Hematopoietic multipotent progenitor cell treated with erythropoietin and hydrocortisone succinate and interleukin-3 and kit ligand, for 6 days (in vitro differentiated cells): ENCODE measurements around the gene DOCK2.
"Not testable (repeated sequence)": the region's sequence is repeated elsewhere in the genome, so short reads cannot be mapped to it uniquely, and the experiment has no call there.

Experiments used
- DNase-seq: peaks from one replicate; pipeline ENCODE4 v3.0.0-alpha.2; 2015

Gene DOCK2

DNA sequence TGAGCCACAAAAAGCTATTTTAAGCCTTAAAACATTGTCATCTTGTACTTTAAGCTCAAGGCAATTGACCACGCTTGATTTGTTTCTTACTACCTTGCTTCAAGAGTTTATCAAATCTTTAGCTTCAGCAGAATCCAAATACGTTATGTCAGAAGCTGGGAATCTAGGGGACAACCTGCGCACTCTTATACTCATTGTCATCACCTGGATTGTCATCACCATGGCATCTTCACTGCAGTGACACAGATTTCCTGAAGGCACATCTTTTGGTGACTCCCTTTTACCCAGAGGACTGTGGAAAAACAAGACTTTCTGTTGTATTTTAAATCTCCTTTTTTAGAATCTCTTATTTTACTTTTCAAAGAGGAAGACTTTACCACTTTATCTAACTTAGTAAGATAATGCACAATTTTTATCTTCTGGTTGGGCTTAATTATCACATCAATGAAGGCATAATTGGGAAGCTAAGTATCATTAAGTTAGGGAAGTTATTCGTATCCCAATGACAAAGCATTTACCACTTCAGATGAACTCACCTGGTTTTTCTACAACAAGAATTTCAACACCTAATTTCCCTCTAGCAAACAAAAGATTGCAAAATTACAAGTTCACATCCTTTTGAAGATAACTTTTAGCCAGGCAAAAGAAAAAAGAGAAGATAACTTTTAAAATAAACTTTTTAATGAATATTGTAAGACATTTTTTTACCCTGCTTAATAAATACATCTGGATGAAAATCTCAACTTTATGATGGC lies 162.0 kb downstream of the DOCK2 start:
- no peak for DNase-seq

- peak; percentile 15 for DNase-seq
Observed at GRCh38 chr5:169801324-169801777, 164.3 kb downstream of the DOCK2 start.

DNA sequence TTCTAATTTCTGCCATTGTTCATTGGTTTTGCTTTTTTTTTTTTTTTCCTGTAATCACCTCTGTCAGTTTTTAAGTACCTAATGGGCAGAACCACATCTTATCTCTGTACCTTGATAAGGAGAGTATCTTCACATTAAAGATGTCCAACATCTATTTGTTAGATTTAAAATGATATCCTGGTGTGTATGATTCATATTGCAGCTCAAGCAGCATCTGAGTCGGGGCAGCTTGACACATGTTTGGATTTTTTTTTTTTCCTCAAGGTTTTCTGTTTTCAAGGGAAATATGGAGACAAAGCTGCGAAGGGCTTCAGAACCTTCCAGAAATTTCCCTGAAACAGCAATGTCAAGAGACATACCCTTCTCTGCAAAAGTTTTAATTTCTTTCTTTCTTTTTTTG lies 164.7 kb downstream of the DOCK2 start:
- DNase-seq: no peak

DNA sequence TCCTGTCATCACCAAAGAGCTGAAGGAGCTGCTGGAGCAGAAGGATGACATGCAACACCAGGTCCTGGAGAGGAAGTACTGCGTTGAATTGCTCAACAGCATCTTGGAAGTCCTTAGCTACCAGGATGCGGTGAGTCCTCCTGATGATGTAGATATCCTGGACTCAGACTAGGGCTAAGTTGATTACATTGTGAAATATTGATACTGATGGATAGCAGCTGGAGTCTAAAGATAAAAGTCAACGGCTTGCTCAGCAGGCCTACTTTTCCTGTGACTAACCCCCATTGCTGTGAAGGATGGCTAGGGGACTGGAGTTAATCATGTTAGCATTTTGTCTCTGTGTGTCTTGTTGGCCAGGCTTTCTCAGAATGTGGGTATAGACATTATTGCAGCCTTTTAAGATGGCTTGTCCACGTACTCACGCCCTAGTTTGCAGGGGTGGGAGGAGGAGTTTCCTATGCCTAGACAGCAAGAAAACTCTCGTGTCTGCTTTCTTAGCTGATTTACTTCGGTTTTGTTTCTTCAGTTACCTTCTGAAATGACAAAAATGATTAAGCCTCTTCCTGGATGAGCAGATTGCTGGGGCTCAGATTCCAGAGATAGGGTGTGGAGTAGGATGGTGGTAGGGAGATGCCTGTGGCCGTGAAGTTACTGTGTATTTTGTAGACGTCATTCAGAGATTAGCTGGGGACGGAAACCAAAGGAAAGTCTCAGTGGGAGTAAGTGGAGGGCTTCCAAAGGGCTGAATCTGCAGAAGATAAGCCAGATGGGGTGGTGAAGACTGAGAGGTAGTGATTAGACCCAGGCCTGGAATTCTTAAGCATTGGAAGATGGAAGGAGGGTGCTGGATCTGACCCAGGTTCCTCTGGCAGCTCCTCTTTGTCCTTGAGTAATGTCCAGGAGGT lies 166.3 kb downstream of the DOCK2 start:
- DNase-seq: peak; percentile 82

- no peak for DNase-seq
Observed at GRCh38 chr5:169804861-169805260, 167.8 kb downstream of the DOCK2 start.

- no peak for DNase-seq
Observed at GRCh38 chr5:169805527-169805934, 168.5 kb downstream of the DOCK2 start.

- no peak for DNase-seq
Observed at GRCh38 chr5:169805937-169806700, 169.0 kb downstream of the DOCK2 start.

DNA sequence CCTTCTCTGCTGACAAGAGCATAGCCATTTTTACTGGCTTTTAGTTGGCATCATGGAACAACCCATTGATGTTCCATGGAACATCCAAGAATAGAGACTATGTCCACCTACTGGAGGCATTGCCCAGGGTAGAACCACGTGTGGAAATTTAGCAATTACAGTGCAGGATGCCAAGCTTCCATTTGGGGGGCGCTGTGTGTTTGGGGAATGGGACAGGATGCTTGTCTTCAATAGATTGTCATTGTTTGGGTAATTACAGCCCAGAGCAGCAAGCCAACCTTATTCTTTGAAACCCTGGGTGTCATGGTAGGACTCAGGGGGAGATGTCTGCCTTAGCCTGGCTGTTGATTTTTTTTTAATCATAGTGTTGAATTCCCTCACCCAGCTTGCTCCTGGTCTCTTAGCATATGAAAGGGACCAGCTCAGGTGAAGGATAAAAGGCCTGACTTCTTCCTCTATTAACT lies 171.1 kb downstream of the DOCK2 start:
- no peak for DNase-seq

- DNase-seq: not testable (repeated sequence)
Observed at GRCh38 chr5:169808880-169809279, 171.8 kb downstream of the DOCK2 start.

DNA sequence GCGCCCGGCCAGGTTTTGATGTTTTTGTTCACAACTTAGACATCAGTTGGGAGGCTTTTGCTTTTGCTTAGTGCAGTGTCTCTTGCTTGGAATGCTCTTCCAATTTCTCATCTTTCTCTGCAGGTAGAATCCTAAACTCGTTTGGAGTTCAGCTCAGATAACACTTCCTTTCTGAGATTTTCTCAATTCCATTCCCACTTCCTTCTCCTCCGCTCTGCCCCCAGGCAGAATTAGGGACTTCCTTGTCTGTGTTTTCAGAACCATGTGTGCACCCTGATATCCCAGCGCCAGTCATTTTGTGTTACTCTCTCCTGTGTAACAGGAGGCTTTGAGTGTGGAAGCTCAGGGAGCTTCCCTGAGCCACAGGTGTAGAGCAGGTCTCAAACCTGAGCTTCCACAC lies 172.2 kb downstream of the DOCK2 start:
- DNase-seq: no peak

GRCh38 chr5:169810524-169810923 lies 173.4 kb downstream of the DOCK2 start:
- no peak for DNase-seq

GRCh38 chr5:169811023-169811422 lies 173.9 kb downstream of the DOCK2 start:
- no peak for DNase-seq

- no peak for DNase-seq
Observed at GRCh38 chr5:169811680-169812079, 174.6 kb downstream of the DOCK2 start.

DNA sequence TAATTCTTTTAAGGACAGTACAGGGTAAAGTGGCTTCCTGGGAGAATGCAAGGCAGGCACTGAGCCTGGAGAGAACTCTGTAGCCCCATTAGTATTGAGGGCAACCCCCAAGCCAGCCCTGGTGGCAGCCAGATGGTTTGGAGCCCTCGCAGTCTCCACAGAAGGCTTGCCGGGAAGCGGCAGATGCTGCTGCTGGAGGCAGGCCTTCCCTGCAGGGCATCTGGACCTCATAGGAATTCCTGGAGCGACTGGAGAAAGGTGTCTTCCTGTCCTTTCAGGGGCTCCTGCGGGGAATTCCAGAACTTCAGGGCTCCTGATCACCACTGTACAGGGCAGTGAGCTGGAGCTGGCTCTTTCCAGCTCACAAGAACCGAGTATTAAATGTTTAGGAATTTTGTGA lies 175.7 kb downstream of the DOCK2 start:
- no peak for DNase-seq

- no peak for DNase-seq
Observed at GRCh38 chr5:169814045-169814444, 177.0 kb downstream of the DOCK2 start.

DNA sequence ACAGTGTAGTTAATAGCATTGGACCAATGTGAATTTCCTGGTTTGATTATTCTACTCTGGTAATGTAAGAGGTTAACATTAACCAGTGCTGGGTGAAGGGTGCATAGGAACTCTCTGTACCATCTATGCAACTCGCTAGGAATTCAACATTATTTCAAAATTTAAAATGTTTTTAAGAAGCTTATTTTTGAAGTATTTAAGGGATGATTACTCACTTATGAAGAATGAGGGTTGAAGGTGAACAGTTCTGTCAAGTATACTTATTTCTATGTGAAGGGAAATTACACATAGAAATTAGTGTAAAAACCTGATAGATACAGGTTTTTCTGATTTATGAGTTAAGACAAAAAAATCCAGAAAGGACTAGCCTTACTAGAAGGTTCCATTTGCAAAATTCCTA lies 177.4 kb downstream of the DOCK2 start:
- no peak for DNase-seq

- no peak for DNase-seq
Observed at GRCh38 chr5:169817031-169817430, 180.0 kb downstream of the DOCK2 start.

DNA sequence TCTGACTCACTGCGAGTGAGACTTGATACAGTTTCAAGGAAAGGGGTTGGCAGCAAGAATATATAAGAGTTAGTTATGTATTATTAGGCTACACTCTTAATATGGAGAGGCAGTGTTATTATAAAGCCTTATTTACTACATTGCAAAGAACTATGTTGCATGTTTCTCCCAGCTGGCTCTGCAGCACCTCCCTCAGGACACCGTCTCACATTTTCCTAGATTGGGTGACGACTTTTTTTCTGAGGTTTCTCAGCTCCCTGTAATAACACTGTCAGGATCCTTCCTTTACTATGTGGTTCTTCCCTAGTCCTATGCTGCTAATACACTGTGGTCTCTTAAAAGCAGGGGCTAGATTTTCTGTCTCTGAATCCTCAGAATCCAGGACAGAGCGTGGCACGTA lies 189.5 kb downstream of the DOCK2 start:
- DNase-seq: peak; percentile 24

DNA sequence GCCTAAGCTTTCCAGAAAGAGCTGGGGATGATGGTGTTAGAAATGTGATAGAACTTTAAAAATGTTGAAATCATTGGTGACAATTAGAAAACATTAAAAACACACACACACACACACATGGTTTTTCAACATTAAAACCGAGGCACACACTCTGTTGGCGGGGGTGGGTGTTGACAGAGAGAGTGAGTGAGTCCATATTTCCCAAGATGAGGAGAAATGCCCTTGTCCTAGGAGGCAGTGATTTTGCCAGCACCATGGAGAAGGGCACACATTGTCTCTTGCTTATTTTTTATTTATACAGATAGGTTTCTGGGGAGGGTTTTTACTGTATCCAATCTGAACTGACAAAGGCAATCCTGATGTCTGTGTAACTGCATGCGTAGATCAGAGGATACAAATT lies 190.7 kb downstream of the DOCK2 start:
- no peak for DNase-seq

- DNase-seq: no peak
Observed at GRCh38 chr5:169828385-169828784, 191.3 kb downstream of the DOCK2 start.

GRCh38 chr5:169831331-169831730 lies 194.3 kb downstream of the DOCK2 start:
- DNase-seq: no peak

- no peak for DNase-seq
Observed at GRCh38 chr5:169832304-169832703, 195.2 kb downstream of the DOCK2 start.

GRCh38 chr5:169832845-169833244 lies 195.8 kb downstream of the DOCK2 start:
- DNase-seq: peak; percentile 13
